Activated T-helper 17 cell treated with anti-CD3 and anti-CD28 coated beads, Interleukin-2, amount 50 U/mL, for 72 hours (primary cell): ENCODE measurements around the gene LARP4B. TPM values are rescaled to one million over a fixed set of nuclear protein-coding genes. Genes with fewer than 3 reads are reported as not detected.

Source experiments
- ATAC-seq: fragments of 150-1000 bp; cut with Tn5 transposase; replicated peaks from 2 replicates; pipeline ENCODE4 v1.10.0; 2021; ENCODE audit warnings: mild to moderate bottlenecking, moderate library complexity
- H3K27ac Mint-ChIP-seq: one replicate; pipeline ENCODE4 v1.8.0; 2022; ENCODE audit warnings: mixed read lengths
- H3K27me3 Mint-ChIP-seq: one replicate; pipeline ENCODE4 v1.8.0; 2022; ENCODE audit warnings: mixed read lengths
- H3K36me3 Mint-ChIP-seq: one replicate; pipeline ENCODE4 v1.8.0; 2022; ENCODE audit warnings: low read depth, mild to moderate bottlenecking, mixed read lengths
- H3K4me1 Mint-ChIP-seq: one replicate; pipeline ENCODE4 v1.8.0; 2022; ENCODE audit warnings: mixed read lengths
- H3K4me3 Mint-ChIP-seq: one replicate; pipeline ENCODE4 v1.8.0; 2022; ENCODE audit warnings: mild to moderate bottlenecking, mixed read lengths
- H3K9me3 Mint-ChIP-seq: one replicate; pipeline ENCODE4 v1.8.0; 2022; ENCODE audit warnings: mixed read lengths
- total RNA-seq, 2 donors: library from RNA; stranded (reverse); gene quantifications; one replicate each; pipeline ENCODE4 v1.2.3, GENCODE V29; 2022

The LARP4B gene
- 100 to 1,000 TPM in 1 of 2 donors, 10 to 100 TPM in 1; 85.5 to 119 TPM for total RNA-seq

DNA sequence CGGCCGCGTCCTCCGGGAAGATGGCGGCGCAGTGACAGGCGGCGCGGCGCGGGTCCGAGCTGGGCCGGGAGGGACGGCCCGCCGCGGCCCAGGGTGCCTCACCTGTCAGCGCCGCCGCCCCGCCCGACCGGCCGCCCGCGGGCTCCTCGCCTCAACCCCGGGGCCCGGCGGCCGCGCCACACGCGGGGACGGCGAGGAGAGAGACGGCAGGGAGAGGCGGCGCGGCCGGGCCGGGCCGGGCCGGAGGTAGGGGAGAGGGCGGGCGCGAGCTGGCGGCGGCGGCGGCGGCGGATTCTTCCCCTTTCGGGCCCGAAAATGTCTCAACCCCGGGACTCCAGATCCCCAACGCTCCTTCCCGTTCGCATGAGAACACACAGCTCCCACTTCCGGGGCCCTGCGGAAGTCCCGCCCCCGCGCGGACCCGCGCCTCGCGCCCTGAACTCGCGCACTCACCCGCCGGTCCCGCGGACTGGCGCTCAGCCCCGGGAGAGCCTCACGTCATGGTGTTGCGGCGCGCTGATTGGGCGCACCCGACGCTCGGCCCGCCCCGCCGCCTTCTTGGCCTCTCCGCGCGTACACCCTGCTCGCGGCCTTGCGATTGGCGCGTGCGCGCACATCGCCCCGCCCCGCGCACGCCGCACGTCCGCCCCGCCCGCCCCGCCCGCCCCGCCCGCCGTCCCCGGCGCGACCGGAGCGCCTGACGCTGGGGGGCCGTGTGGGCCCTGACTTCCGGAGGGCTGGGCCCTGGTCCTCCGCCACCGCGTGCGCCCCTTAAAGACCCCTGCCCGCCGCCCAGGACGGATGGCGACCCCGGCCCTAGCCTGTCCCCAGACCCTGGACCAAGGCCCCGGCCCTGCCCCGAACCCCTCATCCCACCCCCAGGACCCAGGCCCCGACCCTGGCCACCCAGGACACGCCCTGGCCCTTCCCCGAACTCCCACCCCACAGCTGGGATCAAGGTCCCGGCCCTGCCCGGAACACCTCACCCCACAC lies at the start of gene LARP4B:
Gene LARP4B (minus strand): TSS at position 380 of the 993 bp plus-strand sequence. CDS start 45,984 bp downstream, outside the sequence.
- peak within 1 kb of the TSS; percentile 99 for H3K27ac Mint-ChIP-seq
- peaks cover 18% of the 10 kb centered on the region for H3K4me1 Mint-ChIP-seq
- peak within 1 kb of the TSS; percentile 99 for H3K4me3 Mint-ChIP-seq
- H3K36me3 Mint-ChIP-seq: peaks cover 35% of the 10 kb centered on the region
- H3K9me3 Mint-ChIP-seq: no peaks in the 10 kb centered on the region
- H3K27me3 Mint-ChIP-seq: no peaks in the 10 kb centered on the region
- peak; percentile 98 for ATAC-seq

DNA sequence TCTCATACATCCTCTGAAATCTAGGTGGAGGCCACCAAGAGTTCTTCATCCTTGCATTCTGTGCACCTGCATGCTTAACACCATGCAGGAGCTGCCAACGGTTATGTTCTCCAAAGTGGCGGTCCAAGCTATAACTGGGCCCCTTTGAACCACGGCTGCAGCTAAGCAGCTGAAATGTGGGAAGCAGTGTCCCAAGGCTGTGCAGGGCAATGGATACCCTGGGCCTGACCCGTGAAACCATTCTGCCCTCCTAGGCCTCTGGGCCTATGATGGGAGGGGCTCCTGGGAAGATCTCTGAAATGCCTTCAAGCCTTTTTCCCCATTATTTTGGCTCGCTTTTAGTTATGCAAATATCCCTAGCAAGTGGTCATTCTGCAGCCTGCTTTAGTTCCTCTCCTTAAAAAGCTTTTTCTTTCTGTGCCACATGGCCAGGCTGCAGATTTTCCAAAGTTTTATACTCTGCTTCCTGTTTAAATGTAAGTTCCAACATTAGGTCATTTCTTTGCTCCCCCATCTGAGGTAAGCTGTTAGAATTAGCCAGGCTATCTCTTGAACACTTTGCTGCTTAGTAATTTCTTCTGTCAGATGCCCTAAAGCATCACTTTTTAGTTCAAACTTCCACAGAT lies 49.1 kb upstream of the LARP4B start:
- H3K4me3 Mint-ChIP-seq: no peak overlapping the region
- no peak overlapping the region for H3K27ac Mint-ChIP-seq
- no peaks in the 10 kb centered on the region for H3K36me3 Mint-ChIP-seq
- ATAC-seq: no peak
- no peaks in the 10 kb centered on the region for H3K27me3 Mint-ChIP-seq
- peaks cover 13% of the 10 kb centered on the region for H3K9me3 Mint-ChIP-seq
- H3K4me1 Mint-ChIP-seq: no peaks in the 10 kb centered on the region

DNA sequence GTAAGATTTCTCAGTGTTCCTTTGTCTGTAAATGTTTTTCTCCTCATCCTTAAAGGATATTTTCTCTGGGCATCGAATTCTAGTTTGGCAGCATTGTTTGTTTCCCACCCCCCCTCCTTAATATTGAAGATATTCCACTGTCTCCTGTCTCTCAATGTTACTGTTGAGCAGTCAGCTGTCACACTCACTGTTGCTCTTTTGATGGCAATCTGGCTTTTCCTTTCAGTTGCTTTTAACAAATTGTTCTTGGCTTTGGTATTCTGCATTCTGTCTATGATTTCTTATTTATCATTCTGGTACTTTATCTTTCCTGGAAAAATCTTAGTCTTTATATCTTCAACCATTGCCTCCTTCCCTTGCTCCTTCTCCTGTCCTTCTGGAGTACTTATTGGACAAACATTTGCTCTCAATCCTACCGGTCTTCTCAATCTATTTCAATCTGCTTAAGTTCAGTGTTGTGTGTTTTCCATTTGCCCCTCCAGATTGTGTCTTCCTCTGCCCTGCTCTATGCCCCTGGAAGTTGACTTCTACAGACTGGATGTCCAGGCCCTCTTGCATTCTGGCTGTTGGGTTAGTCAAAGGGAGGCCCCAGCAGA lies 47.4 kb upstream of the LARP4B start:
- Mint-ChIP-seq H3K4me1 (no peaks in the 10 kb centered on the region), H3K36me3 (no peaks in the 10 kb centered on the region), H3K4me3 (no peak overlapping the region), H3K27ac (no peak overlapping the region), H3K9me3 (peaks cover 13% of the 10 kb centered on the region), H3K27me3 (no peaks in the 10 kb centered on the region)
- no peak for ATAC-seq

DNA sequence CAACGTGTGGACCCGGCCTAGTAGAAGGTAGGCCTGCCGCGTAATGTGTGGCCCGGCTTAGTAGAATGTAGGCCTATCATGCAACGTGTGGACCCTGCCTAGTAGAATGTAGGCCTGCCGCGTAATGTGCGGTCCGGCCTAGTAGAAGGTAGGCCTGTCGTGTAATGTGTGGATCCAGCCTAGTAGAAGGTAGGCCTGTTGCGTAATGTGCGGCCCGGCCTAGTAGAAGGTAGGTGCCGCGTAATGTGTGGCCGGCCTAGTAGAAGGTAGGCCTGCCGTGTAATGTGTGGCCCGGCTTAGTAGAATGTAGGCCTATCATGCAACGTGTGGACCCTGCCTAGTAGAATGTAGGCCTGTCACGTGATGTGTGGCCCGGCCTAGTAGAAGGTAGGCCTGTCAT lies 44.8 kb upstream of the LARP4B start:
- H3K36me3 Mint-ChIP-seq: no peaks in the 10 kb centered on the region
- no peaks in the 10 kb centered on the region for H3K4me1 Mint-ChIP-seq
- peaks cover 16% of the 10 kb centered on the region for H3K9me3 Mint-ChIP-seq
- no peak overlapping the region for H3K27ac Mint-ChIP-seq
- peaks cover 4% of the 10 kb centered on the region for H3K27me3 Mint-ChIP-seq
- no peak overlapping the region for H3K4me3 Mint-ChIP-seq
- ATAC-seq: no peak

DNA sequence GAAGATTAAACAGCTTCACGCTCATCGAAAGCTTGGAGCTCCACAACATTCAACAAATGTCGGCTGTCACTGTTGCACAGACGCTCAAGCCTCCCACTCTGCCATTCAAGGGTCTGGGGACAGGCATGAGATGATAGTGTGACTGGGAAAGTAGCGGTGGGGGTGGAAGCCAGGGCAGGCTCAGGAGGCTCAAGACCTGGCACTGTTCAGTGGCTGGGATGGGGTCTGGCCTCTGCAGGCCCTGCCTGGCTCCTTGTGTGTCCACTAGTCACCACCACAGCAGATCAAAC lies 43.2 kb upstream of the LARP4B start:
- H3K27ac Mint-ChIP-seq: no peak overlapping the region
- H3K4me3 Mint-ChIP-seq: no peak overlapping the region
- peaks cover 10% of the 10 kb centered on the region for H3K9me3 Mint-ChIP-seq
- H3K36me3 Mint-ChIP-seq: no peaks in the 10 kb centered on the region
- no peaks in the 10 kb centered on the region for H3K4me1 Mint-ChIP-seq
- peaks cover 4% of the 10 kb centered on the region for H3K27me3 Mint-ChIP-seq
- no peak for ATAC-seq

DNA sequence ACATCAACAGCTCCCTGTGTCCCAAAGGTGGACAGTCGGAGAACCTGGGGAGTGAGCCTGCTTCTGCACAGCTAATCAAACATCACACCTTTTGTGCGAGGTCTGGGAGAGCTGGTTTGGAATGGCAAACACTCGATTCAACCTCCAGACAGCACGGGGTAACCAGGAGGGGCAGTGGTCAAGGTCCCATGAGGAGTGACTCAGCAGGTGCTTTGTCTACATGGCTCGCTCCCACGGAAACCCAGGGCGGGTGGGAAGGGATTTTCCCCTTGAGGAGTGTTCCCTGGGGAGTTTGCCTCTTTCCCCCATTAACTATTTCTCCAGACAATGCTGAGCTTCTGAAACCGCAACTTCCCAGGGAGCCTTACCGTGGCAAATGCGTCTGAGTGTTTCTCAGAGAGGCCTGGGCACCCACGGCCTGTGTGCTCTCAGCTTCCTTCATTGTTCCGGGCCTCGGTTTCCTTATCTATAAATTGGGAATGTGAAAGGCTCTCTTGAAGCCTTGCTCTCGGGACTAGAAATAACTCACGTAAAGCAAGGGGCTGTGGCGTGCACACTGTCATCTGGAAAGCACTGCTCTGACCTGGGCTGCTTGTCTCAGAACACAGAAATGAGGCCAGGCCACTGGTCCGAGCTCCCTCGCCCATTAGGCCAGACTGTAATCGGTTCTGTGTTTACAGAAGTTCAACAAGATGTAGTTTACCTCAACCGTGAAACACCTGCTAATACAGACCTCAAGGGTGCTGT lies 42.7 kb upstream of the LARP4B start:
- no peak for ATAC-seq
- Mint-ChIP-seq H3K27me3 (peaks cover 6% of the 10 kb centered on the region), H3K4me1 (no peaks in the 10 kb centered on the region), H3K9me3 (peaks cover 8% of the 10 kb centered on the region), H3K4me3 (no peak overlapping the region), H3K36me3 (no peaks in the 10 kb centered on the region), H3K27ac (no peak overlapping the region)

DNA sequence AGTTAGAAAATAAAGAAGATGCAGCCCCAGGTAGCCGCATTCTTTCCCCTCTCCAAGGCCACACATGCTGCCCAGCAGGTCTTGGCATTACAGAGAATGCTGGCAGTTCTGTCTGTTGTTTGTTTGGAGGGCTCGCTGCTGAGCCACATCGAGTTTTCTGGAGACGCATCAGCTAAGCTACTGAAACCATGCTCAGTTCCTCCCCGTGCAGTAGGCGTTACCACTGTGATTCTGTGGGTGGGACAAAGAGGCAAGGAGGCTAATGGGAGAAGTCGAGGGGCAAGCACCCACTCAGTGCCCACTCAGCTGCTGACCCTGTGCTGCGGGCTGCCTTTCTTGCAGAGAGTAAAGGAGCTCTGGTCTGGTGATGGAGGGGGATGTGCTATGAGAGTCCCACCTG lies 41.3 kb upstream of the LARP4B start:
- Mint-ChIP-seq H3K27ac (no peak overlapping the region), H3K36me3 (no peaks in the 10 kb centered on the region), H3K9me3 (peaks cover 3% of the 10 kb centered on the region), H3K4me3 (no peak overlapping the region), H3K4me1 (no peaks in the 10 kb centered on the region), H3K27me3 (peaks cover 12% of the 10 kb centered on the region)
- no peak for ATAC-seq

DNA sequence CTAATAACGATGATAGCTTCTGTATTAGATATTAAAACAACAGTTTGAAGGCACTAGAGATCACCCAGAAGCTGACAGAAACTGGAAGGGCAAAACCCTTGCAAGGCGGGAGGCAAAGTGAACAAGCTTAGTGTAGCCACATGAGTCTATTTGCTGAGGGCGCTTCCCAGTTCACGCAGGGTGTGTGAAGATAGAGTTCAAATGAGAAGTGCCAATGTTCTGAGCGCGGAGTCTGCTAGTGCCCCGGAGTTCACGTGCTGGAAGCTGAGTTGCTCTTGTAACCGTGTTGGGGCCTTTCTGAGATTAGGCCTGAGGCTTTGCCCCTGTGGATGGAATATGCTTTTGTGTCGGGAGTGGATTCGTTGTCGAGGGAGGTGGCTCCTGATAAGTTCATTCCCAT lies 40.1 kb upstream of the LARP4B start:
- Mint-ChIP-seq H3K4me1 (peaks cover 6% of the 10 kb centered on the region), H3K36me3 (no peaks in the 10 kb centered on the region), H3K4me3 (no peak overlapping the region), H3K27me3 (peaks cover 12% of the 10 kb centered on the region), H3K27ac (no peak overlapping the region), H3K9me3 (peaks cover 3% of the 10 kb centered on the region)
- no peak for ATAC-seq

DNA sequence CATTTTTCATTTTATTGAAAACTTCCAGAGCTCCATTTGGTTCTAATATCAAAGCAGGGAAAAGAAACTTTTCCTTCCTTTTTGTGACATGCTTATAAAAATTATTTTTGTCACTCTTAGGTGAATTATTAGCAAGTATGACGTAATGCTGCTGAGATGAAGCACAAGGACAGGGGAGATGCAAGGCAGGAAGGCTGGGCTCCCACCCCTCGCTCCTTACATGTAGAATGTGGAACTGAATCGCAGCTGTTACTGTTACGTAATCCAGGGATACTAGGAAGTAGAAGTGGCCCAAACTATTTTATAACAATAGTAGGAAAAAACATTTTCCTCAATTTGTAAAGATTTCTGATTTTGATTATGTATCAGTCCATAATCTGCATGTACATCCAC lies 39.6 kb upstream of the LARP4B start:
- H3K9me3 Mint-ChIP-seq: peaks cover 3% of the 10 kb centered on the region
- H3K27ac Mint-ChIP-seq: no peak overlapping the region
- no peaks in the 10 kb centered on the region for H3K36me3 Mint-ChIP-seq
- H3K27me3 Mint-ChIP-seq: peaks cover 12% of the 10 kb centered on the region
- no peak overlapping the region for H3K4me3 Mint-ChIP-seq
- H3K4me1 Mint-ChIP-seq: peaks cover 7% of the 10 kb centered on the region
- no peak for ATAC-seq

DNA sequence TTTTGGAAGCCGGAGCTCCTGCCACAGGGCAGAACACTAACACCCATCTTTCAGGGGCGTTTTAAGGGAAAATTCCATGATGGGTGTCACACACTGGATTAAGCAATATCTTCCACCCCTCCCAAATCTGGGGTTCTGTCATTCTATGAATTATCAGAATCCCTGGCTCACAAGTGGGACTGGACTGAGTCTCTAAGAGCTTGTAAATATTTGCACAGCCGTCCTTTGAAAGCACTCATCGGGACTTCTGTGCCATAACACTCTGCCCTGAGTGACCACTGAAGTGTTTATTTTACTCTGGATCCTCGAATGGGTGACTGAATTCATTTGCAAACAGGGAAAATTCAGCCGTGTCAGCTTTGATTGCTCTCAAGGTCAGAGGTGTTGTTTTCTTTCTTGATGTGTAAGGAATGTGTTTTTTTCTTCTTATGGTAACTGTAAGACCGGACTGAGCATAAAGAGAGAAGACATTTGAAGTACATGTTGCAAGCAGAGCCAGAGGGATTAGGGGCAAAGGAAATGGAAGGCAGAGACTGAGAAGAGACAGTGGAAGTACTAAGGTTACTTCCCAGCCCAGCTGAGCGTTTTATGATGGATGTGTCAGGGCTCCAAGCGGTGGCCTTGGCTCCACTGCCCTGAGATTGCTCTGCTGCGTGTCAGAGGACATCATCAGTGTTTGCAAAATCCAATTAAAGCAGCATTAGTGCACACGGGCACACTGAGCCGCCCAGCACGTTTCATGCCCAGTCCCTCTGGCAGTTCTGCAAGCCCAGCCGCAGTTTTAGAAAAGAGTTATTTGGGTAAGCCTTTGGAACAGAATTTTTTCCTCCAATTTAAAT lies 39.0 kb upstream of the LARP4B start:
- Mint-ChIP-seq H3K27me3 (peaks cover 14% of the 10 kb centered on the region), H3K9me3 (peaks cover 3% of the 10 kb centered on the region), H3K36me3 (no peaks in the 10 kb centered on the region), H3K27ac (no peak overlapping the region), H3K4me1 (peaks cover 11% of the 10 kb centered on the region), H3K4me3 (no peak overlapping the region)
- no peak for ATAC-seq

DNA sequence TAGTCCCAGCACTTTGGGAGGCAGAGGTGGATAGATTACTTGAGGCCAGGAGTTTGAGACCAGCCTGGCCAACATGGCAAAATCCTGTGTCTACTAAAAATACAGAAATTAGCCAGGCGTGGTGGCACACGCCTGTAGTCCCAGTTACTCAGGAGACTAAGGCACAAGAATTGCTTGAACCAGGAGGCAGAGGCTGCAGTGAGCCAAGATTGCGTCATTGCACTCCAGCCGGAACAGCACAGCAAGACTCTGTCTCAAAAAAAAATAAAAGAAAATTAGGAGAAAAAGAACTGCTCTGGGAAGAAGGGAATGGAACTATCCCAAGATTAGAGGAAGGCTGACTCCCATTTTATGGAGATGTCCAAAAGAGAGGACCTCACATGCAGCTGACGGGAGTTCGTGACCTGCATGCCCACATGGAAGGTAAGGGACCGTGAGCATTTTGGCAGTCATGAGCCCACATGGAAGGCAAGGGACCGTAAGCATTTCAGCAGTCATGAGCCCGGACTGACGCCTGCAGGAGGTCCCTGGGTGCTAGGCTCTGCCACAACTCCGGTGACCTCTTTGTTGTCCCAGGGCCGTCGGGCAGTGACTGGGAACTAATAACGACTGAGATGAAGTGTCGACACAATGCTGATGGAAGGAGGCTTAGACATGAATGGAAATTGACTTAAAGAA lies 38.1 kb upstream of the LARP4B start:
- ATAC-seq: no peak
- Mint-ChIP-seq H3K27ac (no peak overlapping the region), H3K27me3 (peaks cover 14% of the 10 kb centered on the region), H3K9me3 (peaks cover 3% of the 10 kb centered on the region), H3K36me3 (no peaks in the 10 kb centered on the region), H3K4me3 (no peak overlapping the region), H3K4me1 (peaks cover 11% of the 10 kb centered on the region)

DNA sequence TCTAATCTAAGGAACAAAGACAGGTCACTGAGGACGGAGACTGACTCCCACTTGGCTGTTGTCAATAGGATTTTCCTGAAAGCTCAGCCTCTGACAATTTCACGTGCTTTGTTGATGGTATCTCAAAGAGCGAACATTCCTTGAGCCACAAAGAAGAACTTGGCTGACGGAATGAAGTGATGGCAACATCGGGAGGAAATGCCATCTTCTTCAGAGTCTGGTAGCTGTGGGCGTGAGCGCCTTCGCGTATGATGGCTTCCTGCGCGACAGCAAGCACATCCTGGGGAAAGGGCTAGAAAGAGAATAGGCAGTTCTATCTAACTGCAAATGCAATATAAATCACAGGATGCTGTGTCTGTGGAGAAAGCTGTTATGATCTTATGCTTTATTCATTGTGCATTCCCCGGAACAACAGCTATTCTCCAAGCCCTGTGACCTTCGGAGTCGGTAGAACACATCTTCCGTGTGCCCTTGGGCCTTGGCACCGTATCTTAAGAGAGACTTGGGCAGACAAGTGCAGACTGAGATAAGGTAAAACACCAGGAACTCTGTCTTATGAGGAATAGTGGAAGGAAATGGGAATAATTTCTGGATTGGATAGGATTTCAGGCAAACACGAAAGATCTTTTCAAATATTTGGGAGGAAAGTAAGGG lies 37.2 kb upstream of the LARP4B start:
- Mint-ChIP-seq H3K4me1 (peaks cover 11% of the 10 kb centered on the region), H3K4me3 (no peak overlapping the region), H3K27ac (no peak overlapping the region), H3K36me3 (no peaks in the 10 kb centered on the region), H3K27me3 (peaks cover 14% of the 10 kb centered on the region), H3K9me3 (peaks cover 3% of the 10 kb centered on the region)
- no peak for ATAC-seq
